MM.1S (cell line): Measurements from ENCODE around the gene SCIMP.

Experiments
- EZH2 ChIP-seq: fragments of 300-600 bp; sonication (generic); optimal IDR thresholded peaks from 2 replicates; pipeline ENCODE3; 2017; ENCODE audit warnings: low read depth, mild to moderate bottlenecking, antibody characterized with exemption, low read length, mixed read lengths
- EZH2phosphoT487 ChIP-seq: fragments of 300-600 bp; sonication (generic); IDR thresholded peaks from 2 replicates; pipeline ENCODE4 v1.6.1; 2018; ENCODE audit warnings: antibody characterized with exemption, low read length
- TF ChIP-seq, protein P1 (sequence below): fragments of 300-600 bp; sonication (generic); IDR thresholded peaks from 2 replicates; pipeline ENCODE4 v1.5.1; 2016; ENCODE audit warnings: antibody characterized with exemption, low read length, mixed read lengths

DNA sequence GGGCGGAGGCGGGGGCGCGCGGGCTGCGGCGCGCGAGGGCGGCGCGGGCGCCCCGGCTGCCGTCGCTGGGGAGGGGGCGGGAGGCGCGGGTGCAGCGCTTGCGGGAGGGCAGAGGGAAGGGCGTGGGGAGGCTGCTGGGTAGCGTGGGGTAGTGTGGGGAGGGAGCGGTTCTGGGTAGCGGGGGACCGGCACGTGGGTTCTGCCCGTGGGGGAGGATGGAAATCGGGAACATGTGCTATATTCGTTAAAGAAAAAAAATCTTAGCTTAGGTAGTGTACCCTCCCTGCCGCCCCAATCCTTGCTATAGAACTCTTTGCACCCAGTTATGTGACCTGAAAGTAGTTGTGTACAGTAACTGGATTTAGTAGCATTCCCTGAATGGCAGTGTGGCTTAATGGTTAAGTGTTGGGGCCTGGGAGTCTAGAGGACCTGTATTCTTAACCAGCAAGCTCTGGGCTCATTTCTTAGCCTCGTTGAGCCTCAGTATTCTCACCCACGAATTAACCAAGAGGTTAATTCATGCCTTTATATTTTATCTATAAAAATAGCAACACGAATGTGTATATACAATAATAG, 48.1 kb upstream of the SCIMP start:
- TF ChIP-seq, protein P1, sequence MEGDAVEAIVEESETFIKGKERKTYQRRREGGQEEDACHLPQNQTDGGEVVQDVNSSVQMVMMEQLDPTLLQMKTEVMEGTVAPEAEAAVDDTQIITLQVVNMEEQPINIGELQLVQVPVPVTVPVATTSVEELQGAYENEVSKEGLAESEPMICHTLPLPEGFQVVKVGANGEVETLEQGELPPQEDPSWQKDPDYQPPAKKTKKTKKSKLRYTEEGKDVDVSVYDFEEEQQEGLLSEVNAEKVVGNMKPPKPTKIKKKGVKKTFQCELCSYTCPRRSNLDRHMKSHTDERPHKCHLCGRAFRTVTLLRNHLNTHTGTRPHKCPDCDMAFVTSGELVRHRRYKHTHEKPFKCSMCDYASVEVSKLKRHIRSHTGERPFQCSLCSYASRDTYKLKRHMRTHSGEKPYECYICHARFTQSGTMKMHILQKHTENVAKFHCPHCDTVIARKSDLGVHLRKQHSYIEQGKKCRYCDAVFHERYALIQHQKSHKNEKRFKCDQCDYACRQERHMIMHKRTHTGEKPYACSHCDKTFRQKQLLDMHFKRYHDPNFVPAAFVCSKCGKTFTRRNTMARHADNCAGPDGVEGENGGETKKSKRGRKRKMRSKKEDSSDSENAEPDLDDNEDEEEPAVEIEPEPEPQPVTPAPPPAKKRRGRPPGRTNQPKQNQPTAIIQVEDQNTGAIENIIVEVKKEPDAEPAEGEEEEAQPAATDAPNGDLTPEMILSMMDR, result no peak
- no peak for TF ChIP-seq EZH2
- no peak for TF ChIP-seq EZH2phosphoT487
